GM12878 (cell line): Measurements from ENCODE around the gene FTO.

Experiments used
- EP300 ChIP-seq, 2 experiments: fragments of 150-350 bp in 1 of 2; IDR thresholded peaks; 2 replicates each; pipeline ENCODE4 v1.6.1; 2011 to 2012; ENCODE audit warnings: low read depth in 2 of 2, low read length in 2 of 2, borderline replicate concordance in 1 of 2, improper control_type of control experiment in 1 of 2, inconsistent platforms in 1 of 2; ENCODE audit not compliant: control insufficient read depth in 1 of 2
- EZH2 ChIP-seq: IDR thresholded peaks from 2 replicates; pipeline ENCODE4 v1.6.1; 2012; ENCODE audit warnings: low read depth, mild to moderate bottlenecking, control low read depth, inconsistent platforms, low read length, borderline replicate concordance; ENCODE audit not compliant: control insufficient read depth

- no peak for TF ChIP-seq EZH2
- no peak for TF ChIP-seq EP300 (IDR thresholded peaks at IDR 0.05; ENCODE audit: borderline replicate concordance in 1 of 2, control insufficient read depth in 1 of 2, low read depth in 2 of 2, low read length in 2 of 2)
These were observed 195.5 kb downstream of the FTO start for GRCh38 chr16:53899431-53899830.
